Left ventricle myocardium inferior (tissue), 1 donor: ENCODE results near the gene MMP27. TPM values are rescaled to one million over a fixed set of nuclear protein-coding genes. Genes with fewer than 3 reads are reported as not detected.
"Not testable (repeated sequence)": the region's sequence is repeated elsewhere in the genome, so short reads cannot be mapped to it uniquely, and the experiment has no call there.

Experiments used
- DNase-seq: peaks from one replicate; pipeline ENCODE4 v3.0.0-alpha.2; 2020
- H3K27ac ChIP-seq: fragments of 200-600 bp; replicated peaks from 2 replicates; pipeline ENCODE4 v1.8.0; 2021
- H3K27me3 ChIP-seq: fragments of 200-600 bp; 2 replicates; pipeline ENCODE4 v1.8.0; 2021; ENCODE audit warnings: low read depth
- H3K36me3 ChIP-seq: fragments of 200-600 bp; 2 replicates; pipeline ENCODE4 v1.8.0; 2021
- H3K4me1 ChIP-seq: fragments of 200-600 bp; 2 replicates; pipeline ENCODE4 v1.8.0; 2021
- H3K4me3 ChIP-seq: fragments of 200-600 bp; 2 replicates; pipeline ENCODE4 v1.8.0; 2021; ENCODE audit warnings: mild to moderate bottlenecking, moderate library complexity
- H3K9me3 ChIP-seq: fragments of 200-600 bp; replicated peaks from 2 replicates; pipeline ENCODE4 v1.8.0; 2021
- intact Hi-C: fragments of 100-400 bp; cut with micrococcal nuclease; formaldehyde crosslinking; loops from one replicate; pipeline ENCODE4 v1.11.0; 2022
- long read RNA-seq: library from polyadenylated mRNA; unstranded; transcript quantifications from one replicate; pipeline ENCODE4 v2.0.0, GENCODE V29; 2021
- total RNA-seq: library from RNA; stranded (reverse); fragmentation: NEBNext Ultra II Directional; extraction: Animal tissue kit (Norgen Biotek cat#: 25700); gene quantifications from one replicate; pipeline ENCODE4 v1.2.1, GENCODE V29; 2021
- TF ChIP-seq, protein P1 (sequence below): fragments of 200-600 bp; IDR thresholded peaks from 2 replicates; pipeline ENCODE4 v1.8.0; 2021; ENCODE audit warnings: antibody characterized with exemption, mild to moderate bottlenecking, borderline replicate concordance
- donor health status: DM: no; HTN: yes; CAD: no; lungs with severe emphysema.

Gene MMP27
- not detected for total RNA-seq
- long read RNA-seq: 0 reads

GRCh38 chr11:102705626-102706025 lies at the start of gene MMP27:
Gene MMP27 (minus strand): TSS chr11:102705769. CDS start chr11:102705714, 55 bp downstream.
- no peaks in the 10 kb centered on the region for H3K27me3 ChIP-seq
- TF ChIP-seq, protein P1, sequence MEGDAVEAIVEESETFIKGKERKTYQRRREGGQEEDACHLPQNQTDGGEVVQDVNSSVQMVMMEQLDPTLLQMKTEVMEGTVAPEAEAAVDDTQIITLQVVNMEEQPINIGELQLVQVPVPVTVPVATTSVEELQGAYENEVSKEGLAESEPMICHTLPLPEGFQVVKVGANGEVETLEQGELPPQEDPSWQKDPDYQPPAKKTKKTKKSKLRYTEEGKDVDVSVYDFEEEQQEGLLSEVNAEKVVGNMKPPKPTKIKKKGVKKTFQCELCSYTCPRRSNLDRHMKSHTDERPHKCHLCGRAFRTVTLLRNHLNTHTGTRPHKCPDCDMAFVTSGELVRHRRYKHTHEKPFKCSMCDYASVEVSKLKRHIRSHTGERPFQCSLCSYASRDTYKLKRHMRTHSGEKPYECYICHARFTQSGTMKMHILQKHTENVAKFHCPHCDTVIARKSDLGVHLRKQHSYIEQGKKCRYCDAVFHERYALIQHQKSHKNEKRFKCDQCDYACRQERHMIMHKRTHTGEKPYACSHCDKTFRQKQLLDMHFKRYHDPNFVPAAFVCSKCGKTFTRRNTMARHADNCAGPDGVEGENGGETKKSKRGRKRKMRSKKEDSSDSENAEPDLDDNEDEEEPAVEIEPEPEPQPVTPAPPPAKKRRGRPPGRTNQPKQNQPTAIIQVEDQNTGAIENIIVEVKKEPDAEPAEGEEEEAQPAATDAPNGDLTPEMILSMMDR: no peak
- no peak for DNase-seq
- intact Hi-C loops: no loop called here
- no peaks in the 10 kb centered on the region for H3K4me1 ChIP-seq
- H3K27ac ChIP-seq: no peak within 1 kb of the TSS
- H3K36me3 ChIP-seq: no peaks in the 10 kb centered on the region
- no peaks in the 10 kb centered on the region for H3K9me3 ChIP-seq
- no peak within 1 kb of the TSS for H3K4me3 ChIP-seq

- TF ChIP-seq, protein P1: no peak
- no peak for DNase-seq
- intact Hi-C loops: no loop called here
- H3K4me1 ChIP-seq: peaks cover 4% of the 10 kb centered on the region
- peaks cover 4% of the 10 kb centered on the region for H3K27me3 ChIP-seq
- H3K9me3 ChIP-seq: peaks cover 9% of the 10 kb centered on the region
- no peak overlapping the region for H3K4me3 ChIP-seq
- H3K27ac ChIP-seq: no peak overlapping the region
- no peaks in the 10 kb centered on the region for H3K36me3 ChIP-seq
These were observed 47.7 kb upstream of the MMP27 start for GRCh38 chr11:102753267-102753666.

GRCh38 chr11:102751673-102752072 lies 46.1 kb upstream of the MMP27 start:
- Histone ChIP-seq H3K4me1 (no peaks in the 10 kb centered on the region), H3K36me3 (no peaks in the 10 kb centered on the region), H3K27me3 (peaks cover 4% of the 10 kb centered on the region), H3K9me3 (peaks cover 21% of the 10 kb centered on the region), H3K4me3 (no peak overlapping the region), H3K27ac (no peak overlapping the region)
- no peak for DNase-seq
- intact Hi-C loops: no loop called here
- TF ChIP-seq, protein P1: no peak

- no peak for DNase-seq
- Histone ChIP-seq H3K27ac (no peak overlapping the region), H3K9me3 (peaks cover 21% of the 10 kb centered on the region), H3K36me3 (no peaks in the 10 kb centered on the region), H3K4me3 (no peak overlapping the region), H3K4me1 (no peaks in the 10 kb centered on the region), H3K27me3 (peaks cover 4% of the 10 kb centered on the region)
- TF ChIP-seq, protein P1: no peak
- intact Hi-C loops: no loop called here
These were observed 43.6 kb upstream of the MMP27 start for GRCh38 chr11:102749101-102749722.

DNA sequence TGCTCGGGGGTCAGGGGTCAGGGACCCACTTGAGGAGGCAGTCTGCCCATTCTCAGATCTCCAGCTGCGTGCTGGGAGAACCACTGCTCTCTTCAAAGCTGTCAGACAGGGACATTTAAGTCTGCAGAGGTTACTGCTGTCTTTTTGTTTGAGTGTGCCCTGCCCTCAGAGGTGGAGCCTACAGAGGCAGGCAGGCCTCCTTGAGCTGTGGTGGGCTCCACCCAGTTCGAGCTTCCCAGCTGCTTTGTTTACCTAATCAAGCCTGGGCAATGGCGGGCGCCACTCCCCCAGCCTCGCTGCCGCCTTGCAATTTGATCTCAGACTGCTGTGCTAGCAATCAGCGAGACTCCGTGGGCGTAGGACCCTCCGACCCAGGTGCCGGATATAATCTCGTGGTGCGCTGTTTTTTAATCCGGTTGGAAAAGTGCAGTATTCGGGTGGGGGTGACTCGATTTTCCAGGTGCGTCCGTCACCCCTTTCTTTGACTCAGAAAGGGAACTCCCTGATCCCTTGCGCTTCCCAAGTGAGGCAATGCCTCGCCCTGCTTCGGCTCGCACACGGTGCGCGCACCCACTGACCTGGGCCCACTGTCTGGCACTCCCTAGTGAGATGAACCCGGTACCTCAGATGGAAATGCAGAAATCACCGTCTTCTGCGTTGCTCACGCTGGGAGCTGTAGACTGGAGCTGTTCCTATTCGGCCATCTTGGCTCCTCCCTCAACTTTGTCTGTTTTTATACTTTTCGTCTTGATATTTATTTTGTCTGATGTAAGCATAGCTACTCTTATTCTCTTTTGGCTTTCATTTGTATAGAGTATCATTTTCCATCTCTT lies 41.4 kb upstream of the MMP27 start:
- intact Hi-C loops, DNase-seq, H3K4me1 ChIP-seq, H3K27ac ChIP-seq, H3K36me3 ChIP-seq, H3K27me3 ChIP-seq, H3K4me3 ChIP-seq: not testable (repeated sequence)
- peaks cover 21% of the 10 kb centered on the region for H3K9me3 ChIP-seq

GRCh38 chr11:102734650-102735049 lies 29.1 kb upstream of the MMP27 start:
- Histone ChIP-seq H3K9me3 (peaks cover 20% of the 10 kb centered on the region), H3K27ac (no peak overlapping the region), H3K36me3 (no peaks in the 10 kb centered on the region), H3K4me1 (no peaks in the 10 kb centered on the region), H3K4me3 (no peak overlapping the region), H3K27me3 (no peaks in the 10 kb centered on the region)
- DNase-seq: no peak
- TF ChIP-seq, protein P1: no peak
- intact Hi-C loops: loop anchor here (5.0 kb wide), 1 partner anchor 208 kb away; no protein-coding TSS in a partner anchor
